ENCODE measurements around the gene TRMT10C. TPM values are rescaled to one million over a fixed set of nuclear protein-coding genes. Genes with fewer than 3 reads are reported as not detected.

TRMT10C gene
- total RNA-seq, result 15.1 TPM
- long read RNA-seq, transcript TRMT10C-201 (2 exons, 1,819 nt), result major isoform, 27 of 27 reads
- long read RNA-seq, partial matches to known transcripts, result 0 of 27 reads
- long read RNA-seq, other reads (novel, unspliced or antisense), result 0 of 27 reads

DNA sequence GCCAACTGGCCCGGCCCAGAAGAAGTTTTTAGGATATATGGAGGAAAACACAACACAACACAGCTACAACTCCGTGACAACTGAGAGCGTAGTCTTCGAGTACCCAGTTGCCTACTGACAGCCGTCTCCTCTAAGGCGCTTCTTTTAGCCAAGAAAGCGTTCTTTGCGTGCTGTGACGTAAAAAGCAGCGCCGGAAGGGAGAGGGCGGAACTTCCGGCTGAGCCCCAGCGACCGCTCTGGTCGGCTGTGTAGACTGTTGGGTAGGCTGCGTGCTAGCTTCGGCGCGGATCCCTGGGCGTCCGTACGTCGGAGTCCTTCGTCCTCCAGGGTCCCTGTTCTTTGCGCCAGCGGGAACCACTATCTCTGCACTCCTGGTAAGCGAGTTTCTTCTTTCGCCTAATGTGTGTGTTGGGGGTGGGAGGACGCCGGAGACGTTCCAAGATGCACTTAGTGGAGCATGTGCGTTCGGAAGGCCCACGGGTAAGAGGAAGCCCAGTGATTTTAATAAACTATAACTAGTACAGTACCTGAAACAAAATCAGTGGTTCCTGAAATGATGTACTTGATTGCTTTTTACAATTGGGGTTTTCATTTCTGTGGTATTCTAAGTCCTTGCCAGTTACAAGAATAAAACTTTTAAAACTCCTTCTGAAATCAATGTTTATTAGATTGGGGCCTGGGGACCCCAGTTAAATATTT lies at the start of gene TRMT10C:
Gene TRMT10C, plus strand, starts transcription at position 239 of the 699 bp plus-strand sequence. CDS start 2,914 bp downstream, outside the sequence.
- peak within 1 kb of the TSS; percentile 91 for H3K4me3 ChIP-seq
- TF ChIP-seq, protein P1, sequence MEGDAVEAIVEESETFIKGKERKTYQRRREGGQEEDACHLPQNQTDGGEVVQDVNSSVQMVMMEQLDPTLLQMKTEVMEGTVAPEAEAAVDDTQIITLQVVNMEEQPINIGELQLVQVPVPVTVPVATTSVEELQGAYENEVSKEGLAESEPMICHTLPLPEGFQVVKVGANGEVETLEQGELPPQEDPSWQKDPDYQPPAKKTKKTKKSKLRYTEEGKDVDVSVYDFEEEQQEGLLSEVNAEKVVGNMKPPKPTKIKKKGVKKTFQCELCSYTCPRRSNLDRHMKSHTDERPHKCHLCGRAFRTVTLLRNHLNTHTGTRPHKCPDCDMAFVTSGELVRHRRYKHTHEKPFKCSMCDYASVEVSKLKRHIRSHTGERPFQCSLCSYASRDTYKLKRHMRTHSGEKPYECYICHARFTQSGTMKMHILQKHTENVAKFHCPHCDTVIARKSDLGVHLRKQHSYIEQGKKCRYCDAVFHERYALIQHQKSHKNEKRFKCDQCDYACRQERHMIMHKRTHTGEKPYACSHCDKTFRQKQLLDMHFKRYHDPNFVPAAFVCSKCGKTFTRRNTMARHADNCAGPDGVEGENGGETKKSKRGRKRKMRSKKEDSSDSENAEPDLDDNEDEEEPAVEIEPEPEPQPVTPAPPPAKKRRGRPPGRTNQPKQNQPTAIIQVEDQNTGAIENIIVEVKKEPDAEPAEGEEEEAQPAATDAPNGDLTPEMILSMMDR (IDR thresholded peaks at IDR 0.05), result no peak
- ATAC-seq (peak; percentile 100), DNase-seq (peak; percentile 94)
- H3K27me3 ChIP-seq, result peaks cover 14% of the 10 kb centered on the region
- H3K9me3 ChIP-seq, result no peaks in the 10 kb centered on the region
- intact Hi-C loops (cut with DNase I), result no loop called here
- peaks cover 12% of the 10 kb centered on the region for H3K4me1 ChIP-seq
- H3K36me3 ChIP-seq, result peaks cover 20% of the 10 kb centered on the region
- peak within 1 kb of the TSS; percentile 91 for H3K27ac ChIP-seq

DNA sequence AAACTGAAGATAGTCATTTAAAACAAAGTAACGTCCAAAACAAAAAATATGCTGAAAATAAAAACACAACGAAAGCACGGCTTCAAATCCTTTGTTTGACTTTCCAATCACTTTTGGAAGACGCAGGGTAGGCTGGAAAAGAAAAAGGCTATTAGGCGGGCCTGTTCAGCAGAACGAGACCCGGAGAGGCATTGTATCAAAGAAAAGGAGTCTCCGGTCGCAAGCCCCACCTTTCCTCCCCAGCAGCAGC lies 49.3 kb upstream of the TRMT10C start:
- no peak for DNase-seq
- H3K4me1 ChIP-seq, result peaks cover 7% of the 10 kb centered on the region
- ATAC-seq, result no peak
- peak overlapping the region; percentile 87 for H3K4me3 ChIP-seq
- no peaks in the 10 kb centered on the region for H3K36me3 ChIP-seq
- intact Hi-C loops (cut with DNase I), result no loop called here
- H3K27me3 ChIP-seq, result no peaks in the 10 kb centered on the region
- TF ChIP-seq, protein P1 (IDR thresholded peaks at IDR 0.05), result no peak
- peak overlapping the region; percentile 92 for H3K27ac ChIP-seq
- no peaks in the 10 kb centered on the region for H3K9me3 ChIP-seq

DNA sequence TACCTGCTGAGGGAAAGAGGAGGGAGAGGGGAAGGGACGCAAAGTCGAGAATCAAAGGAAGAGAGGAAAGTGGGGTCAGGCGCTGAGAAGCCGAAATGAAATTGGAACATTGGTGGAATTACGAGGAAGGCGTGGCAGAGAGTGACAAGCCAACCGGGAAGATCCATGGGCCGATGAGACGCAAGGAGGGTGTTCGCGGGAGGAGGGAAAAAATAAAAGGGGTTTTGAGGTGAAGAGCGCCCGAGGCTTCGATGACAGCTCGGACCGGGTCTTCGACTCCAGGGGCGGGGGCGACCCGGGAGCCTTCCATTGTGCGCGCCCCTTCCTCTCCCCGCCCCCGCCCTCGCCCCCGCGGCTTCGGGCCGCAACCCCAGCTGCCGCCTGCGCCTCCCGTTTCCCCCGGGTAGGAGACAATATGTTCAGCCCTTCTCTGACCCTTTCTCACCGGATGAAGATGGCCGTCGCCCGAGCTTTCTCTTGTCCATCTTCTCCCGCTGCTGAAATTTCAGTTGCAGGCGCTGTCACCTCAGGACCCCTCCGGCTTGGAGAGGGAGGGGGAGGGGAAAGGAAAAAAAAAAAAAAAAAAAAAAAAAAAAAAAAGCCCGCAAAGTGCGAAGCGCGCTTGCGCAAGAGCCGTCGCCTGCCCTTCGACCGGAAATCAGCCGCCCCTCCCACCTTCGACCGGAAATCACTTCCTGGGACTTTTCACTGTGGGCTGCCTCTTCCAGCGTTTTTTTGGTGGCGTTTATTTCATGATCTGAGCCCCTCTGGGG lies 48.8 kb upstream of the TRMT10C start, which contains the start of gene SENP7:
Gene SENP7, minus strand, starts transcription at position 567 of the 773 bp plus-strand sequence. Its CDS starts 82 bp downstream, at position 485.
- Histone ChIP-seq H3K9me3 (no peaks in the 10 kb centered on the region), H3K36me3 (no peaks in the 10 kb centered on the region), H3K4me1 (peaks cover 7% of the 10 kb centered on the region), H3K27me3 (no peaks in the 10 kb centered on the region), H3K4me3 (peak within 1 kb of the TSS; percentile 87), H3K27ac (peak within 1 kb of the TSS; percentile 92)
- peak; percentile 86 for ATAC-seq
- intact Hi-C loops (cut with DNase I), result no loop called here
- DNase-seq, result peak; percentile 93
- TF ChIP-seq, protein P1 (IDR thresholded peaks at IDR 0.05), result no peak

DNA sequence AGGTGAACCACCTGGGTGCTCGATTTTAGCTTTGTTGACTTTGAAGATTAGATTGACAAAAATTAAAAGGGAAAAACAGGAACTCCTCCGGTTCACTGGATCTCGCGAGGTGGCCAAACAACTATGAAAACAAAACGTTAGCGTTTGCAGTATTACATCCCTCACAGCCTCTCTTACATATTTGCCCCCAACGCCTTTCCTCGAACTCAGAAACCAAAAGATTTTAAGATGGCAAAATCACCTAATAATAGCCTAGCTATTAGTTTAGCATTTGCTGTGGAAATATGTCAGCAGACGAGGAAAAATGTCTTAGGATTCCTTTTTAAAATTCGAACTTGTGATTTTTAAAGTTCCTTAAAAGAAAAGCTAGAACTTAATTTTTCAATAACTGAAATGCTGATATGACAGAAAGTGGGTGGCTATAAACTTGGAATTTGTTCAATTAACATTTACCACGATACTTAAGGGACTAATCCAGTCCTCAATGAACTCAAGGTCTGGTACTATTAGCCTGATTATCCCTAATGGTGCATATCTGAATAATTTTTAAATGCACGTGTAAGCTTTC lies 48.2 kb upstream of the TRMT10C start:
- TF ChIP-seq, protein P1 (IDR thresholded peaks at IDR 0.05), result no peak
- peak overlapping the region; percentile 87 for H3K4me3 ChIP-seq
- H3K4me1 ChIP-seq, result peaks cover 7% of the 10 kb centered on the region
- ATAC-seq (peak; percentile 57), DNase-seq (no peak)
- intact Hi-C loops (cut with DNase I), result no loop called here
- no peaks in the 10 kb centered on the region for H3K27me3 ChIP-seq
- no peaks in the 10 kb centered on the region for H3K36me3 ChIP-seq
- peak overlapping the region; percentile 92 for H3K27ac ChIP-seq
- no peaks in the 10 kb centered on the region for H3K9me3 ChIP-seq

DNA sequence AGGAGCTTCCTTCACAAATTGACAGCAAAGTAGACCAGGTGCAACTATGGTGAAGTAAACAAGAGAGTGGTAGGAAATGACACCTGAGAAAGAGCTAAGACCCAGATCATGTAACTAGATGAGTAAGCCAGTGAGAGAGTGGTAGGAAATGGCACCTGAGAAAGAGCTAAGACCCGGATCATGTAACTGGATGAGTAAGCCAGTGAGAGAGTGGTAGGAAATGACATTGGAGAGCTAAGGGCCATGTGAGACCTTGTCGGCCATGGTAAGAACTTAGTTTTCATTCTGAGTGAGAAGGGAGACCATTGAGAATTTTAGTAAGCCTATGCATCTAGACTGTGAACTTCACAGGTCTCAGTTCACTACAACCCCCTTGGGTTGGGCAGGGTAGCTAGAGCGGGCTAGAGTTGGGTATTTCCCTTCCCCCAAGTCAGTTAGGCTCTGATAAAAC lies 43.2 kb upstream of the TRMT10C start:
- peak; percentile 22 for ATAC-seq
- TF ChIP-seq, protein P1 (IDR thresholded peaks at IDR 0.05), result no peak
- peaks cover 7% of the 10 kb centered on the region for H3K4me1 ChIP-seq
- H3K36me3 ChIP-seq, result no peaks in the 10 kb centered on the region
- H3K27me3 ChIP-seq, result no peaks in the 10 kb centered on the region
- no peak for DNase-seq
- intact Hi-C loops (cut with DNase I), result no loop called here
- no peaks in the 10 kb centered on the region for H3K9me3 ChIP-seq
- H3K27ac ChIP-seq, result no peak overlapping the region
- H3K4me3 ChIP-seq, result no peak overlapping the region

Measured in upper lobe of right lung (tissue), 1 donor.